Stimulated activated CD8-positive, alpha-beta memory T cell treated with anti-CD3 and anti-CD28 coated beads, Interleukin-7, amount 100 ng/mL, for 48 hours (primary cell): Measurements from ENCODE around the gene MOSMO.
"Not testable (repeated sequence)": the region's sequence is repeated elsewhere in the genome, so short reads cannot be mapped to it uniquely, and the experiment has no call there.

ENCODE experiments used
- DNase-seq, 2 donors: peaks; one replicate each; pipeline ENCODE4 v3.0.0-alpha.2; 2020; ENCODE audit warnings: low read depth in 1 of 2; ENCODE audit errors: extremely low read depth in 1 of 2

The MOSMO gene

DNA sequence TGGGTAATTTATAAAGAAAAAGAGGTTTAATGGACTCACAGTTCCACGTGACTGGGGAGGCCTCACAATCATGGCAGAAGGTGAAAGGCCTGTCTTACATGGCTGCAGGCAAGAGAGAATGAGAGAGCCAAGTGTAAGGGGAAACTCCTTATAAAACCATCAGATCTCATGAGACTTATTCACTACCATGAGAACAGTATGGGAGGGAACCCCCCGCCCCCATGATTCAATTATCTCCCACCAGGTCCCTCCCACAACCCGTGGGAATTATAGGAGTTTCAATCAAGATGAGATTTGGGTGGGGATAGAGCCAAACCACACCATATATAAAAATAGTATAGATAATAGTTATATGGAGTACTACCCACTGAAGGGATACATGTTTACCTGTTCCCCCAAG is 36.0 kb downstream of the MOSMO start:
- not testable (repeated sequence) for DNase-seq

DNA sequence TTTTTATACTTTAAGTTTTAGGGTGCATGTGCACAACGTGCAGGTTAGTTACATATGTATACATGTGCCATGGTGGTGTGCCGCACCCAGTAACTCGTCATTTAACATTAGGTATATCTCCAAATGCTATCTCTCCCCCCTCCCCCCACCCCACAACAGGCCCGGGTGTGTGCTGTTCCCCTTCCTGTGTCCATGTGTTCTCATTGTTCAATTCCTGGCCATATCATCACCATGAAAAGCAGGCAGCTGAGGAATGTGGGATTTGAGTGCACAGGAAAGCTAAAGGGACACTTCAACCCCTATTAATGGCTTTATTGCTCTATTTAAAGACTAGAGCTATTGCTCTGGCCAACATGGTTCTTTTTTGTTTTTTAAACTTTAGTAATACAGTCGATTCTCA is 38.0 kb downstream of the MOSMO start:
- not testable (repeated sequence) for DNase-seq

DNA sequence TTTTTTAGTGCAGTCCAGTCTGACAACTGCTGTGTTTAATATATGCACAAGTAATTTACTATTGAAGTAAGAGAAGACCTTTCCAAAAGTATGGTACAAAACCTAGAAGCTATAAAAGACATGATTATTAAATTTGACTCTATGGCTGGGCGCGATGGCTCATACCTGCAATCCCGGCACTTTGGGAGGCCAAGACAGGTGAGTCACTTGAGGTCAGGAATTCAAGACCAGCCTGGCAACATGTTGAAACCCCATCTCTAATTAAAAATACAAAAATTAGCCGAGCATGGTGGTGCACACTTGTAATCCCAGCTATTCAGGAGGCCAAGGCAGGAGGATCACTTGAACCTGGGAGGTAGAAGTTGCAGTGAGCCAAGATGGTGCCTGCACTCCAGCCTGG is 43.1 kb downstream of the MOSMO start:
- no peak for DNase-seq

DNA sequence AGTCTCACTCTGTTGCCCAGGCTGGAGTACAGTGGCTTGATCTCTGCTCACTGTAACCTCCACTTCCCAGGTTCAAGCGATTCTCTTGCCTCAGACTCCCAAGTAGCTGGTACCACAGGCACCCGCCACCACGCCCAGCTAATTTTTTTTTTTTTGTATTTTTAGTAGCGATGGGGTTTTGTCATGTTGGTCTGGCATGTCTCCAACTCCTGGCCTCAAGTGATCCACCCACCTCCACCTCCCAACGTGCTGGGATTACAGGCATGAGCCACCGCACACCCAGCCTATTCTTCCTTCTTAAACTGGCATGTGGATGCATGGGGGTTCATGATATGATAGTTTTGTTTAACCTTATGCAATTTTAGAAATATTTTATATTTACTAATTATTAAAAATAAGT is 45.1 kb downstream of the MOSMO start:
- DNase-seq, result no peak

DNA sequence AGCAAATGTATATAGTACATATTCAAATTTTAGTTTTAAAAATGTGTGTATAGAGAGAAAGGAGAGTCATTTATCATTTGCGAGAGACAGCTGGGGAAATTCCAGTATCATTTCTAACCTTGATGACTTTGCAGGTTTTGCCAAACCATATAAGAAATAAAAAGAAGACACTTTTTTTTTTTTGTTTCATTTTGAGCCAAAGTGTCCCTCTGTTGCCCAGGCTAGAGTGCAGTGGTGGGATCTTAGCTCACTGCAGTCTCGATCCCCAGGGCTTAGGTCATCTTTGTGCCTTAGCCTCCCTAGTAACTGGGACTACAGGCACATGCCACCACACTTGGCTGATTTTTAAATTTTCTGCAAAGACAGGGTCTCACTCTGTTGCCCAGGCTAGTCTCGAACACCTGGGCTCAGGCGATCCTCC is 46.0 kb downstream of the MOSMO start:
- no peak for DNase-seq

DNA sequence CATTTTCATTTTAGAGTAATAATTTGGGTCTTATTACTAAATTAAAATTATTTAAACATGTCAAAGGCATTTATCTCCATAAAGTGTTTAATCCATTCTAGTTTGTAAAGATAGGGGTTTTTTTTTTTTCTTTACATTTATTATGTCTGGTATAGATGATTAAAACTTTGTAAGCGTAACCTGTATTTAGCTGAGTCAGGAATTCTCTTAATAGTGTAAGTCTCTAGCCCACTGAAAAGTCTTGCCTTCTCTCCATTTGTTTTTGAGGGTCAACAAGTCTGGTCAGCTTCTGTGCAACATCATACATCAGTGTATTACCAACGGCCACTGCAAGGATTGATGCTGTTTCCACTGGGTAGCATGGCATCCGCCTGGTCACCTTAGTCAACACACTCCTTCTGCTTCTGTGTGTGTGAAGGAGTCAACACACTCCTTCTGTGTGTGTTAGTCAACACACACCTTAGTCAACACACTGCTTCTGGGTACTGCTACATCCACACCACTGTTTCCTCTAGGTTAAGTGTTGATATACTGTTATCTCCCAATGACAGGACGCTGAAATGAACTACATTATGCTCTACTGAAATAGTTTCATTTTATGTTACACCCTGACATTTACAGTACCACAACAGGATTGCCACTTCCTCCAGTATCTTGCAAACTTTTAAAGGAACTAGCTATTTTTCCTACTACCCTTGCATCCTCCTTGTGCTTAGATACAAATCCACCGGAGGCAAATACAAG is 47.1 kb downstream of the MOSMO start:
- DNase-seq, result no peak

DNA sequence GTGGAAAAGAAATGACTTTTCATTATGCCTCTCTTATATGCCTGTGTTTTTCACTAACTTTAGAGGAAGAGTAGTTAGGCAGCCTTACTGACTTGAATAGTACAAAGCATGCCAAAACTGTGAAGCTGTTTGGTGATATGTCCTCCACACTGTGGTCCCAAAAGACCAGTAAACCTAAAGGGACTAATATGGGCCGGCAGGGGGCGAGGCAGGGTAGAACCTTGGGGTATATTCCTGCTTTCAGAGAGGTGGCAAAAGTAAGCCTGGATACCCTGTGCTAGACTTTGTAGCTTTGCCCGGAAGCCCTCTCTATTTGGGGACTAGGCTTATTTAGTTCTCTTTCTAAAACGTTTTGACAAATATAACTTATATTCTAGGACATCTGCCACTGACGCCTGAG is 48.0 kb downstream of the MOSMO start:
- no peak for DNase-seq

DNA sequence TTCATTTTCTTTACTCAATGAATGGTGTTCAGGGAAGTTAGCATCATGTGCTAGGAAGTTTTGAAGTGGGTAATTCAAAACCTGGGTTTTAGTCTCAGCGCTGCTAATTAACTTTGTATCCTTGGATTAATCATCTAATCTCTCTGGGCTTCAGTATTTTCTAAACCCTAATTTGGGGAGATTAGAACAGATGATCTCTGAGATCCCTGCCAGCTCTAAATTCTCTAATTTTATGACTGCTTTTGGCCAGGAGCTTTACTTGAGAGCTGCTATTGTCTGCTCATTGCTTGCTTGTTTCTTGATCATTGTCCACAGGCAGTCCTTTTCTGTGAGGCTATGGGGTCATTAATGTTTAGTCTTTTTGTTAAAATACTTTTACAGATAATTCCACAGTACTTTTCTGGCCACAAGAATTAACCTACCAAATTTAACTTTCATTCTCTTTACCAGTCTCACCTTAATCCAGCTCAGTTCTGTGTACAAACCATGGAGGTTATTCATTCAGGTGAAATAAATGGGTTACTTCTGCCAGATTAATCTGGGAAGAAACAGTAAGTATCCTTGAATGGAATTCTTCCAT is 56.1 kb downstream of the MOSMO start:
- DNase-seq, result no peak

DNA sequence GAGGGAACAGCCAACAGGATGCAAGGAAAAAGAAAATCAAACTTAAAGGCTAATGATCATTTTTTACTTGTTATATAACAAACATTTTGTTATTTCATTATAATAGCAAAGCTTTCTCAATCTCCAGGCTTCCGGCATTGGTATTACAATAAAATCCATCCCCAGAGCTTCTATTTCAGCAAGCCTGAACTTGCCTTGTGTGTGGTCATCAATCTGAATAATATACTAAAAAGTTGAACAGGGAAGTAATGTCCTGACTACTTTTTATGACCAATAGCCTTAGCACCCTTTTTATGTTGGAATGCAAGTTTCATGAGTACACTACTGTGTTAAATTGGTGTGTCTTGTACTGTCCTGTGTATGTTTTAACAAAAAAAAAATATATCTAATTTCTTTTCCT is 57.3 kb downstream of the MOSMO start:
- DNase-seq, result no peak

DNA sequence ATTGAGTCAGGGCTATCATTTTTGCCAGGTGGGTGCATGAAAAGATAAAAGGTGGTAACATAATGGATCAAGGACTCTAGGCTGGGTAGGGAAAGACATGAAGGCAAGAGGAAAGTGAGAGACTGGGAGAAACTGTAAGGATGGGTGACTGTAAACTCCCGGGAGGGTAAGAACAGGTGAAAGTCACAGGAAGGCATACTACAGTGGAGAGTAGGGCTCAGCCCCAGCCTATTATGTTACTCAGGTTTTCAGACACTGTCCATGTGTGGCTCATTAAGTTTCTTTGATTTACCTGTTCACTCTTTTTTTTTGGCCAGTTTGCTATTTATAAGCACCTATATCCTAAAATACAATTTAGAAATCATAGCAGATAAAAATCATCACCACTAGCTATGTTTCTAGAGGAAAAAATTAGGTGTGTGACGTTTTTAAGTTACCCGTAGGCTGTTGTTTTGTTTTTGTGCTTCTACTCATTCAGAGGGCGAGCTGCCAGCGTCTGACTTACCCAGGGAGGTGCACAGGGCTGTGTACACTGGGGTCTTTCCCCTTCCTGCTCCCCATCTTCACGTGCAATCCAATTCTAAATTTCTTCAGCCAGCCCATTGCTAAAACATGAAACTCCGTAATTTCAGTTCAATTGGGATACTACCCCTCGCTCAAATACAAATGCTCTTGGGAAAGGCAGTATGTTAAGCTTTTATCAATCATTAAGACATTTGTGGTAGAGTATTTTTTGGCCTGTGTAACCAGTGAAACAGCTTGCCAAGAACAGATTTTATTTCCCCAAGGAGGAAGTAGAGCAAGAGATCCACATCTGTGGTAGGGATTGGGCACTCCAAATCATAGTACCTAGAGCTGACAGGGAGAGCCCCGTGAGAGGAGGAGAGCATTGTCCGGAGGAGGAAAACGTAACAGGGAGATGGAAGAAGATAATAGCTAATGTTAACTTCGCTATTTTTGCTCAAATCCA is 62.7 kb downstream of the MOSMO start:
- no peak for DNase-seq

DNA sequence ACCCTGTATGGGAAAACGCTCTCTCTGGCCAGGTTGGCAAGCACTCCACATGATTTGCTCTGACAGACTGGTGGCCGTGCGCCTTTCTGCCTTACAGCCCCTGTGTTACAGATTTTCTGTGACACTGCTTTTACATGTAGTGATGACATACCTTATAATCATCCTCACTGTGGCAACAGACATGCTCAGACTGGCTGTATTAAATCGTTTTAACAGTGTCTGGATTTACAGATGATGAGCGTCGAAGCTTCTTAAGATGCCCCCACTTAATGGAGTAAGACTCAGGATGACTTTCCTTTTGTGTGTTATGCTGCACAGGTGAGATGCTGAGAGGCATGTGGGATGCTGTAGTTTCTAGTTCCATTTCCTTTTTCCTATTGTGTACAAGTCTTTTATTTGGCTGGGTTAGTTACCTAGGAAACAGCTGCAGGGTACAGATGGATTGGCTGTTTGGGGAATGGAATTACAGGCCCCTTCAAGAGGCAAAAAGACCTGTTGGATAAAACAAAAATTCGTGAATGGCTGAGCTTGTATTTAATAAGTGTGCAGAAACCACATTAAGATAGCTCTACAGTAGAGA is 63.5 kb downstream of the MOSMO start:
- no peak for DNase-seq

DNA sequence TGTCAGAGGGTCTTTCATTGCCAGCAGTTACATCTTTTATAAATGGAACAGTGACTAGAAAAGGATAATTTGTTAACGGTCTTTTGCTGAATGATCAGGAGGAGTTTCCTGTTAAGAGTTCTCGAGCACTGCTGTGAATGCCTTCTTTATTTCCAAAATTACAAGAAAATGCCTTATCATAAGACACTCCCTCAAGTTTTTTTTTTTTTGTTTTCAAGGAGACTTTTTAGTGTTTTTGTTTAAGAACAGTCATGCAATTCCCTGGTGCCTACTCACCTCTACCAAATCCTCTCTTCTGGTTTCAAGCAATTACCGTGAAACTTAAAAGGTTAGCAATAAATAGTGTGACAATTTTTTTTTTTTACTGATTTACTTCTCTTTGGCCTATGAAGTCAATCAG is 65.4 kb downstream of the MOSMO start:
- DNase-seq, result no peak

DNA sequence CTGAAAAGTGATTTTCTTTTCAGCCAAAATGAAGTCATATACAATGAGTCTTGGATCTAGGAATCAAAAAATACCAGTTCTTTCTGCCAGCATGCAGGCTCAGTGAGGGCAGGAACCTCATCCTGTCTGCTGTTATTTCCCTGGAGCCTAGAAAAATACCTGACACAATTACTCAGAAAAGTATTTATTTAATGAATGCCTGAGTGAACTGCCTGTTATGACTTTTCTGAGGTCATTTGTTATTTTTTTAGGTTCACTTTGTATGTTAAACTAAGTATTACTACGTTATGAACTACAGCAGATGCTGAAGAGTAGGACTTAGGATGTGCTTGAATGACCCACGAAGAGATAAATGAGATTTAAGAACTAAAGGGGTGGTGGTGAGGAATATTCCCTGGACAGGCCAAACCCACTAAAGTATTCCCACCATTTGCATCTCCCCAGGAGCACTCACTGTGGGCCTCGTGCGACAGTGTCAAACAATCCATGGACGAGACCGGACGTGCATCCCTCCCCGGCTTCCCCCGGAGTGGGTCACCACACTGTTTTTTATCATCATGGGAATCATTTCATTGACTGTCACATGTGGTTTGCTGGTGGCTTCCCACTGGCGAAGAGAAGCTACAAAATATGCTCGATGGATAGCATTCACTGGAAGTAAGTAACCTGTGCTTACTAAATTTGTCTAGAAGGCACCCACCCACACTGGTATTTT is 67.3 kb downstream of the MOSMO start:
- DNase-seq, result no peak

DNA sequence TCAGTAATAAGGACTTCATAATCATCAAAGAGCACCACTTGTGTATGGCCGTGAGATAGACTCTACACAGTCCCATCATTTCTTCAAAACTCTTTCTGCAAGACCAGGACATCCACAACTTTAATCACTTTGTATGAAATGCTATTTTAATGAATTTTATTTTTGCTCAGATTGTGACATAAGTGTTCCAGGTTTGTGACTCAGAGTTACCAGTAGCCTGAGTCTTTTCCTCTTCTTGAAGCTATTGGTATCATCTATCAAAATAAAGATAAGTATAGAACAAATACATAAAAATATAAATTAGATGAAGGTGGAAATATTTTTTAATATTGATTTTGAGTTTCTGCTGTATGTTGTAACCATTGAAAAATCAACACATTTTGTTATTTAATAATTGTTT is 67.9 kb downstream of the MOSMO start:
- DNase-seq, result no peak

DNA sequence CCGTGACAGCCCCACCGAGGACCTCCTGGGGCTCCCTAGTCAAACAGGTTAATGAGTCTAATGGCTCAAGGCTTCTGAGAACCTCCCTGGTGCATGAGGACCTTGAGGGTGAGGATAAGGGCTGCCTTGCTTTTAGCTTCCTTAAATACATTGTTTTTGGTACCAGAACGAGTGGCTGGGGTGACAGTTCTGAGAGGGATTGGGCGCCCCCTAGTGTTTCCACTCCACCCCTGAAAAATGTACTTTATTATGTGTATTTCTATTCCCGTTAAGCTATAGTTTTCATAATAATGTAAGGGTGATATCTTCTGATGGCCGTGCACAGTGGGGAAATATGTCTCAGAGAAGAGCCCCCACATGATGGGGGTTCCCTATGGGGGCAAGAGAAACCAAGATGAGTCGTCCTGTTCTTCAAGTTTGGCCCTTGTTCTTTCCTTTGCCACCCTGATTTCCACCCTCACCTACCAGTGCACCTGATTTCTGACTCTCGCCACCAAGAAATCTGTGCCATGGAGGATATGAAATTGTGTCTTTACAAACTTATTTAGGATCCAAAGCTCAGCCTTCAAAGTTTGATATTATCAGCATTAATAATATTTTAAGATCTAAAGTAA is 69.9 kb downstream of the MOSMO start:
- DNase-seq, result peak; percentile 25 to 38

DNA sequence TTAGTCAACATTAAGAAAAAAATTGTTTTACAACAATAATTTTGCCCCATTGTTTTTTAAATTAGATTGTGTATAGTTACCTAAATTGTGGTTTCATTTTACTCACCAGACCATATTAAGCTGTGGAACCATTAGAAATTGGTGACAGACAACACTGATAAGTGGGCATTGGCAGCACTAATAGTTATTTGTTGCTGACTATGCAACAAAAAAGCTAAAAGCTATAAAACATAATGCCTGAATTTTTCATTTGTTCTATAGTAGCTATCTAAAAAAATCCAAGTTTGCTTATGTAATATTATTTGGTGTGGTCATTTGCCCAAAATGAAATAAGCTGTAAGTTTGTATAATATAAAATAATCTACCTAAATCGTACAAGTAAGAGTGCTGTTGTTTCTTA is 70.7 kb downstream of the MOSMO start:
- DNase-seq, result no peak

DNA sequence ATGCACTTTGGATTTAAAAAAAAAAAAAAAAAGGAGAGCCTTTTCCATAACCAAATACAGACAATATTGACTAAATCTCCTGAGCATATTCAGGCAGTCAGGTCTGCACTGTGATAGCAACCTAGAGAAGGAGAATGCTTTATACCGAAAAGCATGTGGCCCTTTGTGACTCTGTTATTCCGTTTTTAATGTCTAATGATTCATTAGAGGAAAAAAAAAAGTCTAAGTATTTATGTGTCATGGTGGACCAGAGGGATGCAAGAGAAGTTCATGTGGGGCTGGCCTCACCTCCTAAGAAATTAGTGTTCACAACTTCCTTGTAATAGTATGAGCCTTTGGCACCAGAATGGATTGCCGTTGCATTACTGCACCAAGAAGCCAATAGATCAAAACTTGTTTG is 73.1 kb downstream of the MOSMO start:
- DNase-seq, result no peak

DNA sequence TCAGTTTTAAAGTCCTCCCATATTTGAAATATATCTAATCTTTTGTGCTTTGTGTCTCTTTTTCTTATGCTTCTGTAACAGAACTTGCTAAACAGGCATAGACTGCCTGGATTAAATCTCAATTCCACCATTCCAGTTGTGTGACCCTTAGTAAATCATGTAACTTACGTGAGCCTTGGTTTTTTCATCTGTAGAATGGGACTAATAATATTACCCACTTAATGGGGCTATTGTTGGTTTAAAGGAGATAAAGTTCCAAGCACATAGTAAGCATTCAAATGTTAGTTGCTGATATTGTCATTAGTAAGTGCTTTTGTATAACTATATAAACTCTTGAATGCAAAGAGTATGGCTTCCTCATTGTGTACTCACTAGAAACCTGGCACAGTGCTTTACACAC is 78.5 kb downstream of the MOSMO start:
- DNase-seq, result no peak

DNA sequence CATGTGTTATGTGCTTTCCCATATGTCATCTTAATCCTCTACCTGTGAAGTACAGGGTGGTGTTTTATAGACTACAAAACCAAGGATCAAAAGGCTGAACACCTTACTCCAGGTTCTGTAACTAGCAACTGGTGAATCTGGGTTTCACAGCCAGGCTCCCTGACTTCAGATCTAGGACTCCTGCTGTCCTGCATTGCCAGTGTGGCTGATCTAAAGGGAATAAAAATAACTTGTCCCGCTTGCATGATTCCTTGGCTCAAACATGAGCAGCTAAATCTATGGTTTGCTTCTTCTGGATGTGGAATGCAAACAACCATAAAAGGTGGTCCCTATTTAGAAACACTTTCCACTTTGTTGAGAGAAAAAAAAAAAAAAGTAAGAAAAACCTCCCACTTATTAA is 80.7 kb downstream of the MOSMO start:
- DNase-seq, result no peak

DNA sequence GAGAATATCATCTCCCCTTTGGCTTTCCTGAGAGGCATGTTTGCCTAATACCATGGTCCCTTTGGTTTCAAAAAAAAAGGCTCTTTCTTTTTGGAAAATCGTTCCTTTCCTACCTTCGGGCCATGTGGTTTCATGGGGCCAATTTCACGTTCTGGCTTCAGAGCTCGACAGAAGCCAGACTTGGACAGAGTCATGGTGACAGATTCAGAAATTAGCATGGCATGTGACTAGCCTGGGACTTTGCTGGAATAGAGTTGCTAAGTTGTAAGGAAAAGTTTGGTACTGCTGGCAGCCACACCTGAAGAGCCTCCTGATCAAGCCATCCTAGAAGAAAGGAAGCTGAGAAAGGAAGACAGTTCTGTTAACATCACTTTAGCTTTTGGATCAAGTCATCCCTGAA is 82.0 kb downstream of the MOSMO start:
- no peak for DNase-seq
